Uterus (tissue), 2 donors: ENCODE measurements around the gene TAF5L.

Experiments
- POLR2A ChIP-seq, 2 donors: fragments of 450-650 bp; IDR thresholded peaks; one replicate each; pipeline ENCODE4 v1.6.1; 2016; ENCODE audit warnings: antibody characterized with exemption in 2 of 2, mild to moderate bottlenecking in 1 of 2, moderate library complexity in 1 of 2
- TF ChIP-seq, protein P1 (sequence below), 4 experiments: fragments of 200-600 bp in 2 of 4; fragments of 450-650 bp in 2 of 4; sonication (generic) in 2 of 4; IDR thresholded peaks; one replicate each; pipeline ENCODE4 v1.5.1; 2016 to 2019; ENCODE audit warnings: antibody characterized with exemption in 4 of 4, mild to moderate bottlenecking in 2 of 4, moderate library complexity in 1 of 4

DNA sequence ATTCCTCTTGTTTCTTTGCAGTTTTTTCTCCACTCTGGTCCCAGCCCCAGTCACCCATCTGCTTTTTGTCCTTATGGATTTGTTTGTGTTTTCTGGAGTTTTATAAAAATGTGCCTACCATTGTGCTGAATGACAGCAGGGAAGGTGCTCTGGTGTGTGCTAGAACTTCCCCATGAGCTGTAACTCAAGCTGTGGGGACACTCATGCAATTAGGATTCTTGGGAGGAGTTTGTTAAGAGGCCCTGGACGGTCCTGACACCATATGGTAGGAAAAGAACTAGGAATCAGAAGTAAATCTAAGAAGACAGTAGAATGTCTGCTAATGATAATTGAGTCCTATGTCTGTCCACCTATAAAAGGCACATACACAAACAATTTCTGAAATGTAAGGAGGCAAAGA, 27.5 kb upstream of the TAF5L start:
- TF ChIP-seq, protein P1, sequence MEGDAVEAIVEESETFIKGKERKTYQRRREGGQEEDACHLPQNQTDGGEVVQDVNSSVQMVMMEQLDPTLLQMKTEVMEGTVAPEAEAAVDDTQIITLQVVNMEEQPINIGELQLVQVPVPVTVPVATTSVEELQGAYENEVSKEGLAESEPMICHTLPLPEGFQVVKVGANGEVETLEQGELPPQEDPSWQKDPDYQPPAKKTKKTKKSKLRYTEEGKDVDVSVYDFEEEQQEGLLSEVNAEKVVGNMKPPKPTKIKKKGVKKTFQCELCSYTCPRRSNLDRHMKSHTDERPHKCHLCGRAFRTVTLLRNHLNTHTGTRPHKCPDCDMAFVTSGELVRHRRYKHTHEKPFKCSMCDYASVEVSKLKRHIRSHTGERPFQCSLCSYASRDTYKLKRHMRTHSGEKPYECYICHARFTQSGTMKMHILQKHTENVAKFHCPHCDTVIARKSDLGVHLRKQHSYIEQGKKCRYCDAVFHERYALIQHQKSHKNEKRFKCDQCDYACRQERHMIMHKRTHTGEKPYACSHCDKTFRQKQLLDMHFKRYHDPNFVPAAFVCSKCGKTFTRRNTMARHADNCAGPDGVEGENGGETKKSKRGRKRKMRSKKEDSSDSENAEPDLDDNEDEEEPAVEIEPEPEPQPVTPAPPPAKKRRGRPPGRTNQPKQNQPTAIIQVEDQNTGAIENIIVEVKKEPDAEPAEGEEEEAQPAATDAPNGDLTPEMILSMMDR (IDR thresholded peaks at IDR 0.05) = no peak
- TF ChIP-seq POLR2A (IDR thresholded peaks at IDR 0.05) = no peak
